ENCODE data around the gene RPSA. TPM values are rescaled to one million over a fixed set of nuclear protein-coding genes. Genes with fewer than 3 reads are reported as not detected.
"Not testable (repeated sequence)": the region's sequence is repeated elsewhere in the genome, so short reads cannot be mapped to it uniquely, and the experiment has no call there.

RPSA gene
- total RNA-seq, 1 experiment from 2014 or later: 2,455 TPM

GRCh38 chr3:39457361-39457760, 50.8 kb downstream of the RPSA start:
- H3K27ac Mint-ChIP-seq: no peak overlapping the region
- TF ChIP-seq CREM (CRISPR knock-in tag; IDR thresholded peaks at IDR 0.05): no peak
- no peak for TF ChIP-seq ZNF425 (CRISPR knock-in tag; conservative IDR thresholded peaks at IDR 0.05)
- TF ChIP-seq HMGA2 (CRISPR knock-in tag; IDR thresholded peaks at IDR 0.05): no peak
- no peak for TF ChIP-seq FOXK1 (CRISPR knock-in tag; IDR thresholded peaks at IDR 0.05)
- TF ChIP-seq PRDM15 (CRISPR knock-in tag; IDR thresholded peaks at IDR 0.05): no peak
- TF ChIP-seq ATF1 (CRISPR knock-in tag; IDR thresholded peaks at IDR 0.05): no peak
- no peak for TF ChIP-seq OVOL2 (CRISPR knock-in tag; IDR thresholded peaks at IDR 0.05; ENCODE audit: borderline replicate concordance)
- TF ChIP-seq ETV6 (CRISPR knock-in tag; IDR thresholded peaks at IDR 0.05): no peak
- H3K4me1 Mint-ChIP-seq: peaks cover 6% of the 10 kb centered on the region
- ChIA-PET POLR2A (no interaction called here), CTCF (interaction anchor here (1.2 to 2.2 kb wide), 2 partner anchors 10 kb away, joined by 3 to 9 read pairs; partner anchors contain the start of gene MOBP)
- ATAC-seq: no peak
- no peaks in the 10 kb centered on the region for H3K27me3 Mint-ChIP-seq (ENCODE audit: low read depth)
- no peak overlapping the region for H3K4me3 Mint-ChIP-seq
- H3K9me3 Mint-ChIP-seq: peaks cover 5% of the 10 kb centered on the region
- 0 out of 2 replicates have a peak, but pooled peaks cover 3% of the 10 kb centered on the region for H3K36me3 Mint-ChIP-seq
- no peak for DNase-seq (ENCODE audit: low spot score)

GRCh38 chr3:39458579-39458978, 52.1 kb downstream of the RPSA start:
- DNase-seq (ENCODE audit: low spot score); H3K27me3 Mint-ChIP-seq (ENCODE audit: low read depth); H3K4me1 Mint-ChIP-seq; H3K36me3 Mint-ChIP-seq; H3K4me3 Mint-ChIP-seq; H3K9me3 Mint-ChIP-seq; ATAC-seq; POLR2A ChIA-PET: not testable (repeated sequence)
- CTCF ChIA-PET: interaction anchor here (0.7 to 2.2 kb wide), 3 partner anchors 9 to 1279 kb away, joined by 3 to 9 read pairs (median 4); partner anchors contain the start of gene MOBP
- H3K27ac Mint-ChIP-seq: 0 out of 2 replicates have a peak overlapping the region, but pooled peaks have one; percentile 14

- POLR2A ChIA-PET: no interaction called here
- peak; percentile 38; the same call in 1 of the 2 replicates for ATAC-seq
- Mint-ChIP-seq H3K9me3 (peaks cover 5% of the 10 kb centered on the region), H3K36me3 (0 out of 2 replicates have a peak, but pooled peaks cover 3% of the 10 kb centered on the region), H3K4me1 (peaks cover 6% of the 10 kb centered on the region), H3K27ac (no peak overlapping the region), H3K27me3 (ENCODE audit: low read depth) (no peaks in the 10 kb centered on the region), H3K4me3 (no peak overlapping the region)
- DNase-seq (ENCODE audit: low spot score): no peak
- CTCF ChIA-PET: interaction anchor here (1.4 kb wide), 1 partner anchor 13 kb away, joined by 5 read pairs; no protein-coding TSS in a partner anchor
- no peak for TF ChIP-seq ESRRA (CRISPR knock-in tag; IDR thresholded peaks at IDR 0.05; ENCODE audit: borderline replicate concordance)
- TF ChIP-seq HMGA2 (CRISPR knock-in tag; IDR thresholded peaks at IDR 0.05): no peak
- no peak for TF ChIP-seq ZNF532 (CRISPR knock-in tag; IDR thresholded peaks at IDR 0.05; ENCODE audit: borderline replicate concordance)
- no peak for TF ChIP-seq STAT6 (CRISPR knock-in tag; conservative IDR thresholded peaks at IDR 0.05; ENCODE audit: low read depth)
- TF ChIP-seq JUN (CRISPR knock-in tag; IDR thresholded peaks at IDR 0.05): no peak
- TF ChIP-seq CTCF (IDR thresholded peaks at IDR 0.05): no peak
- TF ChIP-seq PRRX2 (CRISPR knock-in tag; IDR thresholded peaks at IDR 0.05): no peak
- no peak for TF ChIP-seq ZNF232 (CRISPR knock-in tag; IDR thresholded peaks at IDR 0.05)
- TF ChIP-seq TEAD1 (CRISPR knock-in tag; IDR thresholded peaks at IDR 0.05): no peak
Observed at GRCh38 chr3:39460677-39461076, 54.2 kb downstream of the RPSA start.

All from WTC11 (cell line).